HepG2 (cell line): ENCODE results near the gene SND1. TPM values are rescaled to one million over a fixed set of nuclear protein-coding genes. Genes with fewer than 3 reads are reported as not detected.

Experiments used
- ATAC-seq: fragments of 200-7000 bp; cut with Tn5 transposase; 3 replicates; pipeline ENCODE4 v1.9.1; 2020; ENCODE audit warnings: mild to moderate bottlenecking, moderate library complexity
- BruUV-seq: library from RNA; stranded (reverse); fragments of 400-500 nt; replicated peaks from 2 replicates; lab custom pipeline; 2021; lab: Mats Ljungman, UMichigan
- CTCF ChIA-PET: fragments of 300-600 bp; formaldehyde crosslinking; extraction: SDS; loops from one replicate; lab custom pipeline; 2021; ENCODE audit warnings: low total read pairs, inconsistent platforms, low intra/inter-chr PET ratio; lab: Yijun Ruan, JAX
- POLR2A ChIA-PET: fragments of 350-600 bp; sonication (Branson Sonifier 250); formaldehyde crosslinking; loops from one replicate; lab custom pipeline; 2020; ENCODE audit warnings: antibody characterized with exemption, inconsistent platforms; lab: Yijun Ruan, JAX
- DNase-seq: peaks from one replicate; pipeline ENCODE4 v3.0.0-alpha.2; 2015; ENCODE audit warnings: low spot score
- FAIRE-seq: peaks from 3 replicates; lab custom pipeline; 2011; peaks lifted over from hg19 to GRCh38; lab: Jason Lieb, UNC
- H2AFZ ChIP-seq: one replicate; pipeline ENCODE4 v1.6.1; 2011; ENCODE audit warnings: low read length, inconsistent platforms
- H3K27ac ChIP-seq: fragments of 300-600 bp; 3 replicates; pipeline ENCODE4 v1.8.0; 2011; ENCODE audit warnings: mixed run types, mild to moderate bottlenecking, mixed read lengths, low read length, inconsistent platforms; ENCODE audit not compliant: insufficient read depth; ENCODE audit errors: extremely low read length
- H3K27me3 ChIP-seq, 2 experiments: fragments of 200-600 bp in 1 of 2; 2 replicates in 1 of 2; 3 replicates in 1 of 2; pipeline versions ENCODE4 v1.6.0 to v1.8.0; 2011; ENCODE audit warnings: low read length in 2 of 2, mild to moderate bottlenecking in 2 of 2, moderate library complexity in 2 of 2, inconsistent platforms in 1 of 2; ENCODE audit not compliant: insufficient read depth in 2 of 2, control insufficient read depth in 1 of 2
- H3K36me3 ChIP-seq, 2 experiments: fragments of 200-600 bp in 1 of 2; replicated peaks in 1 of 2; 2 replicates in 1 of 2; 3 replicates in 1 of 2; pipeline versions ENCODE4 v1.5.1 to v1.8.0; 2011; ENCODE audit warnings: low read length in 2 of 2, inconsistent platforms in 1 of 2; ENCODE audit not compliant: insufficient read depth in 2 of 2, control insufficient read depth in 1 of 2
- H3K4me1 ChIP-seq: 2 replicates; pipeline ENCODE4 v1.5.1; 2012; ENCODE audit warnings: low read length, inconsistent platforms; ENCODE audit not compliant: insufficient read depth
- H3K4me2 ChIP-seq: 2 replicates; pipeline ENCODE4 v1.6.0; 2011; ENCODE audit warnings: low read depth, low read length, inconsistent platforms
- H3K4me3 ChIP-seq, 3 experiments: fragments of 200-600 bp in 1 of 3; sonication (generic), shearing (Covaris generic) in 1 of 3; replicated peaks in 1 of 3; 2 replicates each; pipeline ENCODE4 v1.5.1; 2011 to 2016; ENCODE audit warnings: low read length in 3 of 3, inconsistent platforms in 2 of 3, low read depth in 2 of 3, mild to moderate bottlenecking in 2 of 3, control low read depth in 1 of 3, mixed read lengths in 1 of 3; ENCODE audit not compliant: insufficient read depth in 1 of 3
- H3K79me2 ChIP-seq: one replicate; pipeline ENCODE4 v1.6.1; 2011; ENCODE audit warnings: low read length, inconsistent platforms; ENCODE audit not compliant: insufficient read depth
- H3K9ac ChIP-seq: 2 replicates; pipeline ENCODE4 v1.6.0; 2011; ENCODE audit warnings: mild to moderate bottlenecking, low read depth, low read length, inconsistent platforms; ENCODE audit not compliant: insufficient read depth
- H3K9me3 ChIP-seq: 2 replicates; pipeline ENCODE4 v1.5.1; 2012; ENCODE audit warnings: mild to moderate bottlenecking, low read length
- H4K20me1 ChIP-seq: 2 replicates; pipeline ENCODE4 v1.6.0; 2011; ENCODE audit warnings: inconsistent platforms, mild to moderate bottlenecking, low read length, moderate library complexity; ENCODE audit not compliant: insufficient read depth
- AKAP8 ChIP-seq: sonication (generic); formaldehyde crosslinking; IDR thresholded peaks from 2 replicates; pipeline ENCODE4 v1.5.1; 2020; ENCODE audit warnings: mild to moderate bottlenecking, missing genetic modification reagents
- HDAC2 ChIP-seq: sonication (generic); formaldehyde crosslinking; IDR thresholded peaks from 2 replicates; pipeline ENCODE4 v1.4.0; 2020; ENCODE audit warnings: missing genetic modification reagents
- HNF4G ChIP-seq, 2 experiments: sonication (generic) in 1 of 2; formaldehyde crosslinking in 1 of 2; IDR thresholded peaks; 2 replicates each; pipeline versions ENCODE4 v1.4.0 to v1.6.1; 2011 to 2020; ENCODE audit warnings: borderline replicate concordance in 2 of 2, low read depth in 2 of 2, mild to moderate bottlenecking in 2 of 2, low read length in 1 of 2, missing genetic modification reagents in 1 of 2, moderate library complexity in 1 of 2
- KDM2A ChIP-seq: sonication (generic); formaldehyde crosslinking; IDR thresholded peaks from 2 replicates; pipeline ENCODE4 v1.4.0; 2020; ENCODE audit warnings: low read depth, missing genetic modification reagents, borderline replicate concordance
- MIXL1 ChIP-seq: IDR thresholded peaks from 2 replicates; pipeline ENCODE4 v1.6.1; 2016
- NFRKB ChIP-seq: fragments of 450-650 bp; IDR thresholded peaks from 2 replicates; pipeline ENCODE4 v1.6.1; 2017
- ZBTB39 ChIP-seq: sonication (generic); formaldehyde crosslinking; IDR thresholded peaks from 2 replicates; pipeline ENCODE4 v1.5.0; 2020; ENCODE audit warnings: missing genetic modification reagents
- ZNF24 ChIP-seq: fragments of 450-650 bp; IDR thresholded peaks from 2 replicates; pipeline ENCODE4 v1.6.1; 2017; ENCODE audit warnings: antibody characterized with exemption, mild to moderate bottlenecking
- ZNF30 ChIP-seq: sonication (generic); formaldehyde crosslinking; IDR thresholded peaks from 2 replicates; pipeline ENCODE4 v1.5.0; 2020; ENCODE audit warnings: mild to moderate bottlenecking, missing genetic modification reagents
- ZNF503 ChIP-seq: sonication (generic); formaldehyde crosslinking; IDR thresholded peaks from 2 replicates; pipeline ENCODE4 v1.4.0; 2020; ENCODE audit warnings: missing genetic modification reagents
- WGBS: methylation state at CpG from one replicate; pipeline ENCODE4 v1.1.6; 2017; ENCODE audit warnings: low lambda C conversion rate; 5-methylcytosine and 5-hydroxymethylcytosine counted together
- in situ Hi-C: cut with HindIII; loops from 2 replicates; pipeline ENCODE4 v1.10.0; 2017; ENCODE audit warnings: low pct_unique_long_range_greater_than_20kb; ENCODE audit not compliant: extremely low pct_ligation_motif_present
- intact Hi-C: fragments of 100-400 bp; cut with micrococcal nuclease; formaldehyde crosslinking; loops from one replicate; pipeline ENCODE4 v1.10.0; 2022; ENCODE audit not compliant: unreplicated experiment
- polyA plus RNA-seq, 8 experiments: library from polyadenylated mRNA; depleted of rRNA in 3 of 8; stranded (reverse) in 7 of 8; unstranded in 1 of 8; fragments of >200 nt; fragmentation: Illumina TruSeq in 4 of 8; extraction: Trizol in 4 of 8; gene quantifications; 2 replicates each; pipeline versions ENCODE4 v1.2.1 to v1.2.3, GENCODE V29; 2011 to 2016; ENCODE audit warnings: low read depth in 4 of 8, missing spikeins in 1 of 8, mixed read lengths in 1 of 8; ENCODE audit not compliant: insufficient read depth in 1 of 8
- total RNA-seq, 5 experiments: library from RNA; depleted of rRNA; stranded (reverse); fragments of >200 nt; fragmentation: Illumina TruSeq; extraction: Trizol; gene quantifications; 2 replicates each; pipeline ENCODE4 v1.2.3, GENCODE V29; 2016; ENCODE audit warnings: low read depth in 1 of 5

SND1 gene
- total and polyA plus RNA-seq, 2 of the 13 experiments (the other 11 are each of a cell fraction or from before 2014, with no cell fraction given), result 110 to 182 TPM

GRCh38 chr7:127667017-127667670, 15.2 kb downstream of the SND1 start:
- Histone ChIP-seq H3K4me2 (no peak overlapping the region), H3K36me3 (peaks cover 9 to 57% of the 10 kb centered on the region in 2 experiments; a peak in 4 of 5 replicates), H4K20me1 (peaks cover 56% of the 10 kb centered on the region), H3K27ac (no peak overlapping the region), H3K9me3 (no peaks in the 10 kb centered on the region), H3K27me3 (no peaks in the 10 kb centered on the region), H3K79me2 (peaks cover 93% of the 10 kb centered on the region), H3K4me1 (peaks cover 44% of the 10 kb centered on the region), H3K4me3 (no peak overlapping the region), H2AFZ (no peak overlapping the region), H3K9ac (no peak overlapping the region)
- no peak for FAIRE-seq
- ATAC-seq, result no peak
- no peak for DNase-seq
- CTCF ChIA-PET, result no interaction called here
- no peak for TF ChIP-seq AKAP8 (CRISPR knock-in tag)
- no peak for TF ChIP-seq HNF4G (IDR thresholded peaks at IDR 0.05; ENCODE audit: borderline replicate concordance, low read depth, low read length)
- TF ChIP-seq HNF4G (CRISPR knock-in tag; IDR thresholded peaks at IDR 0.05; ENCODE audit: borderline replicate concordance, low read depth), result no peak
- TF ChIP-seq ZNF503 (CRISPR knock-in tag), result no peak
- no peak for TF ChIP-seq ZBTB39 (CRISPR knock-in tag)
- TF ChIP-seq MIXL1 (CRISPR knock-in tag), result no peak
- no peak for TF ChIP-seq NFRKB
- no peak for TF ChIP-seq HDAC2 (CRISPR knock-in tag)
- TF ChIP-seq ZNF24, result no peak
- no peak for TF ChIP-seq KDM2A (CRISPR knock-in tag)
- TF ChIP-seq ZNF30 (CRISPR knock-in tag), result no peak
- intact Hi-C loops, result no loop called here
- 95% methylated on average over 3 of the region's 3 CpGs for WGBS
- no TSS peak for BruUV-seq
- POLR2A ChIA-PET, result no interaction called here
- in situ Hi-C loops, result no loop called here
